ENCODE results near the gene KIF25. TPM values are rescaled to one million over a fixed set of nuclear protein-coding genes. Genes with fewer than 3 reads are reported as not detected.

KIF25 gene
- total RNA-seq, 1 experiment from 2014 or later, result not detected

GRCh38 chr6:168020242-168020641 lies 22.8 kb downstream of the KIF25 start:
- Histone ChIP-seq H3K9me2 (ENCODE audit: insufficient read depth) (no peaks in the 10 kb centered on the region), H3K4me2 (no peak overlapping the region), H2AFZ (no peak overlapping the region), H4K20me1 (ENCODE audit: insufficient read depth) (no peaks in the 10 kb centered on the region), H3K4me3 (no peak overlapping the region), H3K36me3 (ENCODE audit: low read depth) (no peaks in the 10 kb centered on the region), H3K4me1 (replicated peaks; ENCODE audit: insufficient read depth) (peaks cover 15% of the 10 kb centered on the region), H3K27ac (no peak overlapping the region), H3K9me3 (ENCODE audit: insufficient read depth, low read depth) (peaks cover 10% of the 10 kb centered on the region; the same call in 1 of the 2 replicates), H3K79me2 (ENCODE audit: low read depth) (no peaks in the 10 kb centered on the region), H3F3A (ENCODE audit: insufficient read depth, low read depth) (peaks cover 14% of the 10 kb centered on the region), H3K27me3 (ENCODE audit: insufficient read depth, low read depth) (peaks cover 49% of the 10 kb centered on the region)
- CTCF ChIA-PET, result no interaction called here
- no peak for DNase-seq
- POLR2A ChIA-PET (ENCODE audit: unreplicated experiment), result no interaction called here
- intact Hi-C loops (cut with micrococcal nuclease; ENCODE audit: unreplicated experiment), result no loop called here
- TF ChIP-seq CTCF (conservative IDR thresholded peaks at IDR 0.05), result no peak
- no peak for TF ChIP-seq EZH2 (IDR thresholded peaks at IDR 0.05; ENCODE audit: low read depth)
- no TSS peak for BruUV-seq (replicated peaks)

- Histone ChIP-seq H3K4me3 (no peak overlapping the region), H3K27ac (no peak overlapping the region), H3K4me2 (no peak overlapping the region), H4K20me1 (ENCODE audit: insufficient read depth) (no peaks in the 10 kb centered on the region), H3F3A (ENCODE audit: insufficient read depth, low read depth) (peaks cover 16% of the 10 kb centered on the region), H3K27me3 (ENCODE audit: insufficient read depth, low read depth) (peaks cover 35% of the 10 kb centered on the region), H3K79me2 (ENCODE audit: low read depth) (no peaks in the 10 kb centered on the region), H2AFZ (no peak overlapping the region), H3K36me3 (ENCODE audit: low read depth) (no peaks in the 10 kb centered on the region), H3K9me2 (ENCODE audit: insufficient read depth) (no peaks in the 10 kb centered on the region), H3K4me1 (replicated peaks; ENCODE audit: insufficient read depth) (peaks cover 15% of the 10 kb centered on the region), H3K9me3 (ENCODE audit: insufficient read depth, low read depth) (peaks cover 9% of the 10 kb centered on the region; the same call in 1 of the 2 replicates)
- ChIA-PET POLR2A (ENCODE audit: unreplicated experiment) (no interaction called here), CTCF (no interaction called here)
- no TSS peak for BruUV-seq (replicated peaks)
- intact Hi-C loops (cut with micrococcal nuclease; ENCODE audit: unreplicated experiment), result no loop called here
- no peak for DNase-seq
- TF ChIP-seq EZH2 (IDR thresholded peaks at IDR 0.05; ENCODE audit: low read depth) (no peak), CTCF (conservative IDR thresholded peaks at IDR 0.05) (no peak)
Observed at GRCh38 chr6:168021581-168021980, 24.1 kb downstream of the KIF25 start.

GRCh38 chr6:168022488-168023321 lies 25.2 kb downstream of the KIF25 start:
- Histone ChIP-seq H3K4me2 (no peak overlapping the region), H3K4me3 (no peak overlapping the region), H3K27me3 (ENCODE audit: insufficient read depth, low read depth) (peaks cover 24% of the 10 kb centered on the region), H3K36me3 (ENCODE audit: low read depth) (no peaks in the 10 kb centered on the region), H3K4me1 (replicated peaks; ENCODE audit: insufficient read depth) (peaks cover 15% of the 10 kb centered on the region), H3K9me3 (ENCODE audit: insufficient read depth, low read depth) (peaks cover 9% of the 10 kb centered on the region; the same call in 1 of the 2 replicates), H3K79me2 (ENCODE audit: low read depth) (no peaks in the 10 kb centered on the region), H4K20me1 (ENCODE audit: insufficient read depth) (no peaks in the 10 kb centered on the region), H2AFZ (no peak overlapping the region), H3K27ac (no peak overlapping the region), H3K9me2 (ENCODE audit: insufficient read depth) (no peaks in the 10 kb centered on the region), H3F3A (ENCODE audit: insufficient read depth, low read depth) (peaks cover 16% of the 10 kb centered on the region)
- no peak for DNase-seq
- CTCF ChIA-PET, result no interaction called here
- BruUV-seq (replicated peaks), result no TSS peak
- POLR2A ChIA-PET (ENCODE audit: unreplicated experiment), result no interaction called here
- intact Hi-C loops (cut with micrococcal nuclease; ENCODE audit: unreplicated experiment), result no loop called here
- TF ChIP-seq EZH2 (IDR thresholded peaks at IDR 0.05; ENCODE audit: low read depth) (no peak), CTCF (conservative IDR thresholded peaks at IDR 0.05) (no peak)
